Measurements from ENCODE around the gene FAM229A.
"Not testable (repeated sequence)": the region's sequence is repeated elsewhere in the genome, so short reads cannot be mapped to it uniquely, and the experiment has no call there.

FAM229A gene

DNA sequence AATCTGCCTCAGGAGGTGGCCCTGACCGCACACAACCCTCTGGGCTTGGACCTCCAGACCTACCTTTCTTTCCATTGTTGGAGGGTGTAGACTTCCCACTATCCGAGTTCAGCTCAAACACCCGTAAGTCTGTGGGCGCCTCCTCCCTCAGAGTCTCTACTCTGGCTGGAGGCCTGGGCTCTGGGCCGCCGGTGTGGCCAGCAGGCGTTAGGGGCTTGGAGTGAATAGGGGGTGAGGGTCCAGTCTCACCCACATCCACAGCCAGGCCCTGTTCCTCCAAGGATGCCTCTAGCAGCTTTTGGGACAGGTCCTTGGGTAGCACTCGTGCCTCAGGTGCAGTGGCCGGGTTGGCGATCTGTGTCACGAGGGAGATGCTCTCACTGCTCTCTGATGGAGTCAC, 13.9 kb upstream of the FAM229A start:
- no peak for DNase-seq (ENCODE audit: low read depth)

DNA sequence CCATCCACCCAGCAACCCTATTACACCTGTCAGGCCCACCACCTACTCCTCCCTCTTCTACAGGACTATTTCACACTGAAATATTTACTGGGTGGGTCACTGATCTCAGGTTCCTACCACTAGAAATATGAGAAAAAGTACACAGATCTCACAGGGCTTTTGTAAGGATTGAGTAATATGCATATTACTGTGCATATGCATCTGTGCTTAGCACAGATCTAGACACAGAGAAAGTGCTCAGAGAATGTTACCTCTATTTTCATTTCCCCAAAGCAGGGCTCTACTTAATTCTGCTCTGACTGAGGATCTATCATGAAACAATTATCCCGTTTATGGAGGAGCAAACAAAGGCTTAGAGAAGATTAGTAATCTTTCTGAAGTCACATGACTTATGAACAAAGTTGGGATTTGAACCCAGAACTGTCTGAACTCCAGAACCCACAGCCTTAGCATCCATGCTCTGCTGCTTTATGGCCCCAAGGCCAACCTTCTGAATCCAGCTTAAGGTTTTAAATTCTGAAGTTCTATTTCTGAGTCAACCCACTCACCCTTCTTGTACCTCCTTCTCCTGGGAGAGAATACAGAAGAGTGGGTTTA, 11.8 kb upstream of the FAM229A start:
- DNase-seq (ENCODE audit: low read depth): no peak

DNA sequence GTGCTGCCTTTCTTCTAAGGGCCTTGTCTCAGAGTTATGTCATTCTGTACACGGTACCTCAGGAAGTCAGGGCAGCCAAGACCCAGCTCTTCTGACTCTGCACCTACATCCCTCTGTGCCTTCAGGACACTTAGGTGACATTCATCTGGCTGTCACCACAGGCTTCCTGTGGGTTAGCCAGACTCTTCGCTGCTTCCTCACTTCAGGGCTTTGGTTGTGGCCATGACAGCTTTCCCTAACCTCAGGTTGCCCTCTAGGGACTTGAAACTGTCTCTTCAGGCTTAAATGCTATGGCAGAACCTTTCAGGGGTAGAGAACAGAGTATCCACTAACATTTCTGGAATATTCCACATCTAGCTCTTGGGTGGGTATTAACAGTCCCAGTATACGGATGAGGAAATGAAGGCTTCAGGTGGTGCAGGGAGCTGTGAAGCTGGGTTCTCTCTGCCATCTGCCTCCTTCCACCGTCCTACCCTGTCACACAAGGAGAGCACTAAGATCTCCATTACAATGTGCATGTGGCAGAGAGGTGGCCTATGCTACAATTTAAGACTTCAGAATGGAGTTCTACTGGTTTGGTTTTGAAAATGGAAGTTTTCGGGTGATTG, 10.0 kb upstream of the FAM229A start:
- DNase-seq (ENCODE audit: low read depth): peak; percentile 32

DNA sequence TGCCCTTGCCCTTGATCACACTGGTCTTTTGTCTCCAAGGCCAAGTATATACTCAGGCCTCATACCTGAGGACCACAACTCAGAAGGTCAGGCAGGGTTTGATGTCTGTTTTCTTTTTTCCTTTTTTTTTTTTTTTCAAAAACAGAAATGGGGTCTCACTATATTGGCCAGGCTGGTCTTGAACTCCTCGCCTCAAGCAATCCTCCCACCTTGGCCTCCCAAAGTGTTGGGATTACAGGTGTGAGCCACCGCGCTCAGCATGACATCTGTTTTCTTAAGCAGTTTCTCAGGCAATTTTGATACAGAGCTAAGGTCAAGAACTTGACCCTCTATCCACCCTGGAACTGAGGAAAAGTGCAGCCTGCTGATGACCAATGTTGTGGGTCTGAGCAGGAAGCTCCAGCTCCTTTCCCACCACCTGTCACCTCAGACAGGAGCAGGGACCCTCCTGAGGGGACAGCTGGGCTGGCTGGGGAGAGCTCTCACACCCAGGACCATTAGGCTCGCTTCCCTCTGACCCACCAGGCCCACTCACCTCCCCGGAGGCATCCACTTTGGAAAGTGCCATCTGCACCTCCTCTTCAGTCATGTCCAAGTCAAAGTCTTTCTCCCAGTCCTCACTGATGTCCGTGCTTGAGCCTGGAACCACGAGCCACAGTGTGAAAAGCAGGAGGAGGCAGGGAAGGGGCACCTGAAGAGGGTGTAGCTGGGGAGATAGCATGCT, 5.8 kb upstream of the FAM229A start:
- DNase-seq (ENCODE audit: low read depth): no peak

- DNase-seq (ENCODE audit: low read depth): no peak
Measured at GRCh38 chr1:32365445-32365844, 3.2 kb upstream of the FAM229A start.

DNA sequence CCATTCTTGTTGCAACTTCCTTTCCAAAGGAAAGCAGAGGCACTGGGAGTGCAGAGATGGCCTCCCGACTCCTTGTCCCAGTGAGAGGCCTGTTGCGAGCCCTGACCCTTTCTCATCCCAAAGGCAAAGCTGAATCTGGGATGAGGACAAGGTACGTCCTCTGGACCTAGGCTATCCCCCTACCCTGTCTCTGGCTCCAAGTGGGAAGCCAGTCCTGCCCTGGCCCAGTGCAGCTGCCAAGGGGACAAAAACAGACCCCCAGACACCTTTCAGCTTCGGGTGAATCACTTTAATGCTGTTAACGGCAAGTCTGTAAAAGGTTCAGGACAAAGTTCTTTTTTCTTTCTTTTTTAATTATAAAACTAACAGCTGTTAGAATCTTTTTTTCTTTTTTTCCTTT, 2.6 kb upstream of the FAM229A start:
- no peak for DNase-seq (ENCODE audit: low read depth)

DNA sequence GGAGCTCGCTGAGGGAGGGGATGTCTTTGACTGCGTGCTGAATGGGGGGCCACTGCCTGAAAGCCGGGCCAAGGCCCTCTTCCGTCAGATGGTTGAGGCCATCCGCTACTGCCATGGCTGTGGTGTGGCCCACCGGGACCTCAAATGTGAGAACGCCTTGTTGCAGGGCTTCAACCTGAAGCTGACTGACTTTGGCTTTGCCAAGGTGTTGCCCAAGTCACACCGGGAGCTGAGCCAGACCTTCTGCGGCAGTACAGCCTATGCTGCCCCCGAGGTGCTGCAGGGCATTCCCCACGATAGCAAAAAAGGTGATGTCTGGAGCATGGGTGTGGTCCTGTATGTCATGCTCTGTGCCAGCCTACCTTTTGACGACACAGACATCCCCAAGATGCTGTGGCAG, 1.4 kb upstream of the FAM229A start:
- no peak for DNase-seq (ENCODE audit: low read depth)

GRCh38 chr1:32361674-32362473, 411 bp downstream of the FAM229A start:
- DNase-seq (ENCODE audit: low read depth): no peak

- no peak for DNase-seq (ENCODE audit: low read depth)
Measured at GRCh38 chr1:32361308-32361673, 994 bp downstream of the FAM229A start.

DNA sequence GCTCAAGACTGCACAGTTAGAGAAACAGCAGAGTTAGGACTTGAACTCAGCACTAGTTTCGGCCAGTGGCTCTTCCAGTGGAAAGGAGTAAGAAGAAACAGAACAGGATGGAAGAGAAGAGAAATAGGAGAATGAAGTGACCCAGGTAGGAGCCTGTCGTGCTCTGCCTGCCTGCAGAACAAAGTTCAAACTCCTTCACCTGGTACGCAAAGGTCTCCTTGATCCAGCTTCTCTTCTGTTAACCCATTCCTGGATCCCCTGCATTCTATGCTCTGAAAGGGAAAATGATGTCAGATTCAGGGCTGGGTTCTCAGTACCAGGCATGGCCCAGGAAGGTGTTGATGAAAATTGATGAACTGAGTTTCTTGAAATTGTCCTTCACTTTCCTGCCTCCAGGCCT, 3.9 kb downstream of the FAM229A start:
- no peak for DNase-seq (ENCODE audit: low read depth)

GRCh38 chr1:32357614-32358013, 4.7 kb downstream of the FAM229A start:
- DNase-seq (ENCODE audit: low read depth): no peak

DNA sequence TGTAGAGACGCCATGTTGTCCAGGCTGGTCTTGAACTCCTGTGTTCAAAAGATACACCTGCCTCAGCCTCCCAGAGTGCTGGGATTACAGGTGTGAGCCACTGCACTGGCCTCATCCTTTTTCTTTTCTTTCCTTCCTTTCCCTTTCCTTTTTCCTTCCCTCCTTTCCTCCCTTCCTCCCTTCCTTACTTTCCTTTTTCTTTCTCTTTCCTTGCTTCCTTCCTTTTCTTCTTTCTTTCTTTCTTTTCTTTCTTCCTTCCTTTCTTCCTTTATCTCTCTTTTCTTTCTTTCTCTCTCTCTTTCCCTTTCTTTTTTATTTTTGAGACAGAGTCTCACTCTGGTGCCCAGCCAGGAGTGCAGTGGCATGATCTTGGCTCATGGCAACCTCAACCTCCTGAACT, 5.8 kb downstream of the FAM229A start:
- DNase-seq (ENCODE audit: low read depth): no peak

DNA sequence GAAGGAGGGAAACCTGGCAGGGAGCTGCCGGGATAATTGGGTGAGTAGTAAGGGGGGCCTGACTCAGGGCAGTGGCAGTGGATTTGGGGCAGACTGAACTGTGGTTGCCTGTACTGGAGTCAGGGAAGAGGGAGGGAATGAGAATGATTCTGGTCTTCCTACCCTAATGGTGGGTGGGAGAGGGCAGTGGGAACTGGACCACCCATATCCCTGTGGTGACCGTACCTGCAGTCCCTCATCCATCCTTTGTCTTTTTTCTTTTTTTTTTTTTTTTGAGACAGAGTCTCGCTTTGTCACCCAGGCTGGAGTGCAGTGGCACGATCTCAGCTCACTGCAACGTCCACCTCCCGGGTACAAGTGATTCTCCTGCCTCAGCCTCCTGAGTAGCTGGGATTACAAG, 6.5 kb downstream of the FAM229A start:
- DNase-seq (ENCODE audit: low read depth): not testable (repeated sequence)

- DNase-seq (ENCODE audit: low read depth): no peak
Measured at GRCh38 chr1:32353886-32354570, 8.3 kb downstream of the FAM229A start.

DNA sequence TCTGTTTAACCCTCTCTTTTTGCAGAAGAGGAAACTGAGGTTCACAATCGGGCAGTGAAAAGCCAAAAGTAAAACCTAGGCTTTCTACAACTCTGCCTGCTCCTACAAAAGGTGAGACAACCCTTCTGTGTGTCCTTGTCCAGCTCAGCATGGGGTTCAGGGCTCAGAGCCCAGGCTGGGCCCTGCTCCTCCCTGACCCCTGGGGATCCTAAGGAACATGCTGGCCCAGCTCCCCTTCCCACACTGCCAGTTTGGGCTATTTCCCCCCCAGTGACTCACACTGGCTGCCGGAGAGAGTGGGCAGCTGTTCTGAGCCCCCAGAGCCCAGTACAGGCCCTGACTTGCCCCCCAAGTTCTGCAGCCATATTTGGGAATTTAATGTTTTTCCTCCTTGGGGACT, 8.9 kb downstream of the FAM229A start:
- DNase-seq (ENCODE audit: low read depth): no peak

GRCh38 chr1:32352831-32353383, 9.4 kb downstream of the FAM229A start:
- DNase-seq (ENCODE audit: low read depth): no peak

GRCh38 chr1:32352239-32352745, 10.0 kb downstream of the FAM229A start:
- no peak for DNase-seq (ENCODE audit: low read depth)

DNA sequence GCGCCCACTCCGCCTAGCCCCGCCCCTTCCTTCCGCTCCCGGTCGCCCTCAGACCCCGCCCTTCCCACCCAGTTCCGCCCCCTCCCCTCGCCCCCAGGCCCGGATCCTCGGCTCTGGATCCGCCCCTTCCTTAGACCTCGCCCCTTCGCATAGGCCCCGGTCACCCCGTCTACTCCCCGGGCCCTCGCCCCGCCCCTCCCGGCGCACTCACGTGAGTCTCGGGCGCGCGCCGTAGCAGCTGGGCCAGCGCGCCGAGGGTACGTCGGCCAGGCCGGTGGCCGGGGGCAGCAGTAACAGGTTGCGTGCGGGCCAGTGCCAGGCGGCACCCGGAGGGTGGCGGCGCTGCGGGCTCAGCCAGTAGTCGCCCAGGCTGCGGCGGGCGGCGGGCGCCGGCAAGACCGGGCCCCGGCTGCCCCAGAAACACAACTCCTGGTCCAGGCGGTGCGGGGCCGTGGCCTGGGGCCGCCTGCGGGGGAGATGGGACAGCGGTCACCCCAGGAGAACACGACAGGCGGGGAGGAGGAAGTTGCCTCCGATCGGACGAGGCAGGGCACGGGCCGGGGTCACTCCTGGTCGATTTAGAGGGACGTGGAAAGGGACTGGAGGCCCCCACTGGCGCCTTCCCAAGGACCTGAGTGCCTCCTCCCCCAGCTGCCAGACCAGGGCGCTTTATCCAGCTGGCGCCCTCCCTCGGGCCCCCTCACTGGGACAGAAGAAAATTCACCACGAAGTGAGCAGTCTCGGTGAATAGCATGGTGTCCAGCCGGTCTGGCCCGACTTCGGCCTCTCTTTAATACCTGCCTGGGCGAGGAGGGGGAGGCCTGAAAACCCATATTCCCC, 10.7 kb downstream of the FAM229A start:
- DNase-seq (ENCODE audit: low read depth): peak; percentile 83

GRCh38 chr1:32350785-32351398, 11.4 kb downstream of the FAM229A start:
- DNase-seq (ENCODE audit: low read depth): no peak

GRCh38 chr1:32349211-32349708, 13.0 kb downstream of the FAM229A start:
- DNase-seq (ENCODE audit: low read depth): no peak
